SH-SY5Y (cell line): Measurements from ENCODE around the gene PFKFB4.

Experiments used
- GATA2 ChIP-seq: IDR thresholded peaks from 2 replicates; pipeline ENCODE4 v1.6.1; 2011; ENCODE audit warnings: mild to moderate bottlenecking, low read depth, low read length
- GATA3 ChIP-seq: IDR thresholded peaks from 2 replicates; pipeline ENCODE4 v1.6.1; 2011; ENCODE audit warnings: low read depth, mild to moderate bottlenecking, low read length, moderate library complexity

- TF ChIP-seq GATA3, result no peak
- no peak for TF ChIP-seq GATA2
Measured at GRCh38 chr3:48528048-48528447, 28.6 kb downstream of the PFKFB4 start.
